ENCODE results near the gene RCAN1.
"Not testable (repeated sequence)": the region's sequence is repeated elsewhere in the genome, so short reads cannot be mapped to it uniquely, and the experiment has no call there.

The RCAN1 gene

DNA sequence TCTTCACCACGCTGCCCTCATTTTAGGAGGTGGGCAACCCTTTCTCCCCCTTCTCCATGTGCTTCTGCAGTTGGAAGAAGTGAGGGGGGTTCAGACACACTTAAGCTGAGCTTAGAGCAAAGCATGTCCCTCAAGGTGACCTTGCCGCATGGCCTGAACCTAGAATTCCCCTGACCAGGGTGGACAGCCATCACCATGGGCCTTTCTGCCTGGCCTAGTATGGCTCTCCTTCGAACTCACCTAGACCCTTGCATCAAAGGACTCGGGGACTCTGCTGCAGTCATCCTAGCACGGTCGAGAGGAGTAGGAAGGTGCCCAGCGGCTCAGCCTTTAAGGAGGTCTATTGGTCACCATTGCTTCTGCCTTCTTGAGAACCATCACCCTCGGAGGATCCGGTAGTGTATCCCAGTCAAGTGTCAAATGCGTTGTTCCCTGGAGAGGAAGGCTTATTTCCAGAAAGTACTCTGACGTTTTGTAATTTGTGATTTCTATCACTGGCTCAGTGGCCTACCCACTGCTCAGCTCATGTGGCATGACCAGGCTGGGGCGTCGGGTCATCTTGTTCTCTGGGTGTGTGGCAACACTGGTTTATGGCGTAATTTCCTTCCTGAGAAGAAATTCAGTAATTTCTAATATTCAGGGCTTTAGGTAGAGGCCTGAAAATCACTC lies 103.0 kb downstream of the RCAN1 start, which contains the start of gene KCNE1:
KCNE1 (minus strand) TSS at position 424 of the 669 bp plus-strand sequence. CDS start 62,576 bp downstream, outside the sequence.
- no peak for DNase-seq

DNA sequence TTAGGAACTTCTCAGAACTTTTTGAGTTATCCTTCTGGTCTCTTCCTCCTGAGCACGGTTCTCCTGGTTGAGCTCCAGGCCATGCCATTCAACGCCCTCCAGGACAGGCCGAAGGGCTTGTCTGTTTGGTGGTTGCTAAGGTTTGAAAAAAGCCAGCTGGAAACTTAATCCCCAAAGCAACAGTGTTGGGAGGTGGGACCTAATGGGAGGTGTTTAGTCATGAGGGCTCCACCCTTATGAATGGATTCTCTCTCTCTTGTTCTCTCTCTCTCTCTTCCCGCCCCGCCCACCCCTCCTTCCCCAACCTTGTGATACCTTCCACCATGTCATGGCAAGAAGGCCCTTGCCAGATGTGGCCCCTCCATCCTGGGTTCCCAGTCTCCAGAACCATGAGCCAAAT lies 103.7 kb downstream of the RCAN1 start:
- DNase-seq = no peak

DNA sequence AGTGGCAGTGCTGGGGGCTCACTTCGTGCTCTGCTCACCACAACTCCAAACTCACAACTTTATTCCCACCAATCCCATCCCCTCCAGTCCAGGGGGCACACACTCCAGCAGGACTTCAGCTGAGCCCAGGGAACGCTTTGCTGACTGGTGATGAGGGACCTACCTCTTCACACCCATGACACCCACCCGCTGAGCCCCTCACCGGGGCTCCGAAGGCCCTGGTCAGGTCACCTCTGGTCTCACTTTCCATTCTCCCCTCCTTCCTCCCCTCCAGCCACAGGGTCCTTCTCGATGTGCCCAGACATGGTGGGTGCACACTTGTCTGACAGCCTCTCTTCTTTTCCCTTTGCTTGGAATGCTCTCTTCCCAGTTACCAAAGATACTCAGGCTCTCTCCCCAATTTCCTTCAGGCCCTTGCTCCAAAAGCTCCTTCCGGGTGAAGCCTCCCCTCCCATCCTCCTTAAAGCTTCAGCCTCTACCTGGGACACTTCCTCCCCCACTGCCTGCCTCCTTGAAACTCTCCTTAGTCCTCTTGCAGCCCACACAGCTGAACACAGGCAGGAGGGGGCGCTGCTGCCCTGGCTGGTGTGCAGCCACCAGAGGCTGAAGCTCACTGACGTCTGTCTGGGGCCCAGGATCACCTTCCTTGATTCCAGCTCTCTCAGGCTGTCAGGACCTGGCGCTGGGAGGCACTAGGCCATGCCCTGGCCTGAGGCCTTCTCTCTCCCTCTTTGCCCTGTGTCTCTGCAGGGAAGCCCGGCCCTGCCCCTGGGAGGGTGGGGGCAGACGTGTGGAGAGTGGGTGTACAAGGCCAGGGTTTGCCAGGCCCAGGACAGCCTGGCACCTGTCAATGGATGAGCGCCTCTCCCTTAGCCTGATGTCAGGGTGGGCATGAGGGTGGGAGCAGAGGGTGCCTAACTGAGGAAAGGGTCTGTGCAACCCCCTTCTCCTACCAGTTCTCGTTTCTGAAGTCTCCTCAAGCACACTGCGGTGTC lies 104.5 kb downstream of the RCAN1 start:
- peak; percentile 59 for DNase-seq

DNA sequence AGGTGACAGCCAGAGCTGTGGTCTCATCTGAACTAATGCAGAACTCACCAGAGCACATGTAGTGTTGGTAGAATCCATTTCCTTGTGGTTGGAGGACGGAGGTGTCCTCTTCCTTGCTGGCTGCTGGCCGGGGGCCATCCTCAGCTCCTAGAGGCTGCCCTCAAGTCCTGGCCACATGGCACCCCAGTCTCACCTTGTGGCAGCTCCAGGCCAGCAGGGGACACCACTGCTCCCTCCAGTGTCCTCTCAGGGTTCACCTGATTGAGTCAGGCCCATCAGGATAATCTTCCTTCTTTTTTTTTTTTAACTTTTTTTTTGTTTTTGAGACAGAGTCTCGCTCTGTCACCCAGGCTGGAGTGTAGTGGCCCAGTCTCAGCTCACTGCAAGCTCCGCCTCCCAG lies 105.8 kb downstream of the RCAN1 start:
- DNase-seq = no peak

DNA sequence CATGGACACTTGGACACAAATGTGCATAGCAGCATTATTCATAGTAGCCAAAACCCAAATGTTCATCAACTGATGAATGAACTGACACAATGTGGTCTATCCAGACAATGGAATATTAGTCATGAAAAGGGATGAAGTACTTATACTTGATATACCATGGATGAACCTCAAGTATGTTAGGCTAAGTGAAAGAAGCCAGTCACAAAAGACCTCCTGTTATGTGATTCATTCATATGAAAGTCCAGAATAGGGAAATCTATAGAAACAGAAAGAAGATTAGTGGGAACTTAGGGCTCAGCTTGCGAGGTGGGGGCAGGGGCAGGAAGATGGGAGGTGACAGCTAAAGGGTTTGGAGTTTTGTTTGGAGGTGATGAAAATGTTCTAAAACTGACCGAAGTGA lies 110.3 kb downstream of the RCAN1 start:
- no peak for DNase-seq

DNA sequence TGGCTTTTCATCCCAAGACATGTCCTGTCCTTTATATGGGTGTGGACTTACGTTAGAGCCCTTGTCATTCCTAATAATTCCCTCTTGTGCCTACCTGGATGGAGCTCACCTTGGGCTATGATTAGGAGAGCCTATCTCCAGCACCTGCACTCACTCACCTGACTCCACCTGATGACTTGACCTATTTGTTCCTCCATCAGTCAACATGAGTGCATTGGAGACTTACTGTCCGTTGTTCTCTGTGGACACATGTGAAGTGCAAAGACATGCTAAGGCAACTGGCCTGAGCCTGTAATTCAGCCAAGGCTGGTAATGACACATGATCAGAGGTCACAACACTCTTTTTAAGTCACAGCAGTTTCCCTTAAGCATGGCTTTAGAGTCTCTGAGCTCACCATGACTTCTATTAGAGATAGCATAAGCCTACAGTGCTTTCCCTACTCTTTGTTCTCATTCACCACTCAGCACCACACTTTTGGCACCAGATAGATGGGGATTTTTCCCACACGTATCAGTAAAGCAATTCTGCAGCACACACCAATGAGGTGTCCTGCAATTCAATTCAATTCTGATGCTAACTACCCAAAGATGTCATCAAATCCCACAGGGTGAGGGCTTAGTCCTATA lies 112.3 kb downstream of the RCAN1 start:
- DNase-seq = no peak

DNA sequence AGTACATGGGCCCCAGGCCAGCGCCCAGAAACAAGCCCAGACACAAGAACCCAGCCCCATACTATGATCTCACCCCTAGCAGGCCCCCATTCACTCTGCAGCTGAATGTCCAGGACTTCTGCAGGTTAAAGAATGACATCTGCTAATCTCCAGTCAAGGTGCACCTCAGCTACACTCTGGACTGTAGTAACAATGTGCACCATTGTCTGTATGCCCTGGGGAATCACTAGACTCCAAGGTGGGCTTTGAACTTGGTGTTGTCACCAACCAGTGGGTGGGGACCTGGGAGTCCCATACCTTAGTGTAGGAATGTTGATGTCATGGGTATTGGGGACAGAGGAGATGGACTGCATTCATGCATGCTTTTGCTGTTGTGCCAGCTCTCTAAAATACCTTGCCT lies 113.2 kb downstream of the RCAN1 start:
- no peak for DNase-seq

DNA sequence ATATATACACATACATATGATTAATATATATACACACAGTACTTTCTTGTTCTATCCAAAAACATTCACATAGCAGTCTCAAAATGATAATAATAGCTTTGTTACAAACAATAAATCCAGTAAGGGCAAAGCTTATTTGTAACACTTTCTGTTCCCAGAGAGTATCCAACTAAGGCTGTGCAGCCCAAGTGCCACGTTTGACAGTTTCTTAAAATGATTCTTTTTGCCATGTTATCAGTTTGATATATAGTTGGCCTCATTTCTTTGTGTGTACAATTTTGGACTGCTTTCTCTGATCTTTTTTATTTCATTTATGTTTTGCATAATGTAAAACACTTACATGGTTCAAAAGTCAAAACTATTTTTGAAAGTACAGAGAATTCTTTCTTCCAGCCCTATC lies 114.7 kb downstream of the RCAN1 start:
- DNase-seq = no peak

DNA sequence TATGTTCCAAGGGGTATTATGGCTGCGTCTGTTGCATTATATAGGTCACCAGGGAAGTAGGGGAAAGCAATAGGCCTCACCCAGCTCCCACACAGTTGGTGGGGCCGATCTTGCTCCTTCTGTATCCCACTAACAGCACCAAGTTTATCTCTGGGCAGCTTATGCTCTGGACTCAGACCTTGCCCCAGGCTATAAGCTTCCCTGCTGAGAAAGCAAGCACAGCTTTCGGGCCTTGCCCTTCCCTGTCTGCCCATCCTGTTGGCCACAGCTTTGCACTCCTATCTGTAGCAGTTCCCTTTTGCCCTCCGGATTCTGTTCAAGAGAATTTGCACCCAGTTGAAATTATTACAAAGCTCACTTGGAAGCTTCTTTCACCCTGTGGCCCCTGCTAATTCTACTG lies 115.8 kb downstream of the RCAN1 start:
- no peak for DNase-seq

DNA sequence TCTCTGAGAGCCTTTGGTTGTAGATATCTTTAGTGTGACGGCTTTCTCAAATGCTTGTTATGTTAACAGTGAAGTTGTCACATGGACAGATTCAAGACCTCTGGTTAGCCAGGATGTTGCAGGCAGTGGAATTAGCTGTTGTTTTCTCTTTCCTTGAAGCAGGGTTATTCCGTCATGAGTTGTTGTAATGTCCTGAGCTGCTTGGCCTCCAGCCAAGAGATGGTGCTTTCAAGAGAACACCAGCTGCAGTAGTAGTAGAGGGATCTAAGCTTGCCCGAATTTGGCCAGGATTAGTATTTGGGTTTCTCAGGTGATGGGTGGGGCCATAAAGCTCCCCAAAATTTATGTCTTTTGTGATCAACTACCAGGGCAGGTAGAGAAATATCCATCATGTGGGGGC lies 116.3 kb downstream of the RCAN1 start:
- DNase-seq = no peak

DNA sequence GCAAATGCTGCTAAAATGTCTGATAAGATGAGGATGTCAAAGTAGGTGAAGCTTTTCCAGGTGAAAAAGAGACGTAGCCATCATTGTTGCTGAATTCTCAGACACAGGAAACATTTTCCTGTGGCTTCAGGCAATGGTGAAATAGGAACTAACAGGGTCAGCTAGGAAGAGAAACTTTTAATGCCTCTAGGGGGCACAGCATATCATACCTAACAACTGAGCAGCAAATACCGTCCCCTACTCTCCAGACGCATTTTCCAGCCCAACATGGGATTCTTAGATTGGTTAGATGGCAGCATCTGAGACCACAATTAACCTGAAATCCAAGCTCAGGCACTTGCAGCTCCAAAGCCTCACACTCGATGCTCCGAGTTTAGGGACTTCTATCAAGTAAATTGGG lies 131.1 kb downstream of the RCAN1 start:
- DNase-seq = not testable (repeated sequence)

DNA sequence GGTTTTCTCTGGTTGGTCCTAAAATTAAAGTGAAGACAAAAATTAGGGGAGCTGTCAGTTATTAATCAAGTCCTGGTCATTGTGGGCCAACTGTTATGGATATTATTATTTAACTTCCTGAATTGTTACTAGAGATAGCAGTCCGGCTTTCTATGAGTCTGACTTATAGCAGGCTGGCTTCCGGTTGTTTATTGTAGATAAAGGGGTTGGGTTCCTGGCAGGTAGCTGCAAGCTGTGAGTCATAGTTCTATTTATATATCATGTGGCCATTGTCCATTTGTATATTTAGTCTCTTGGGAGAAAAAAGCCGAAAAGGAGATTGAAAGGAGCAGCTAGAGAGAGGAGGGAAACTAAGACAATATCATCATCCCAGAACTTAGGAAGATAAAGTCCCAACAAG lies 131.5 kb downstream of the RCAN1 start:
- not testable (repeated sequence) for DNase-seq

DNA sequence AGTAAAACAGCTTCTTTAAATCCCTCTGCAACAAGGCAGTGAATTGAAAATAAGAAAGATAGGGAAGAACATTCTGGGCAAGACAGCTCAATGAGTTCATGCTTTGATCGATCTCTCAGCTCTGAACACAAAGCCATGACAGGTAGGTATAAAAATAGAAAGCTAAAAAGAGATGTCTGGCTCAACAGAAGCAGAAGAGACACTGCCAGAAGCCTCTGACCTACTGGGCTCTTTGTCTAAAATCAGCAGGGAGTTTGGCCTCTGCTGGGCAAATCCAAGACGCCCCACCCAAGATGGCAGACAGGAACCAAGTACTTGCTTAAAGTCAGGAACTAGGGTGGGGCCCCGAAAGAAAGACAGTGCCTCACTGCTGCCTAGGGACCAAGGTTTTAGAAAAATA lies 147.6 kb downstream of the RCAN1 start:
- not testable (repeated sequence) for DNase-seq
